A673 (cell line): ENCODE results near the gene COA1.

Experiments used
- CTCF ChIP-seq: fragments of 300-800, 200-600 bp; sonication (generic); conservative IDR thresholded peaks from 2 replicates; pipeline ENCODE4 v1.5.1; 2017; ENCODE audit warnings: low read depth, mild to moderate bottlenecking, antibody characterized with exemption, low read length, moderate library complexity, mixed read lengths
- EZH2 ChIP-seq: fragments of 200-600 bp; sonication (generic); IDR thresholded peaks from 2 replicates; pipeline ENCODE4 v1.6.1; 2017; ENCODE audit warnings: borderline replicate concordance, low read depth, mild to moderate bottlenecking, mixed read lengths, antibody characterized with exemption, low read length; ENCODE audit not compliant: poor library complexity, severe bottlenecking

GRCh38 chr7:43729214-43729923, at the start of gene COA1:
- TF ChIP-seq CTCF (no peak), EZH2 (no peak)
